Keratinocyte (primary cell): ENCODE results near the gene TSTD1. TPM values are rescaled to one million over a fixed set of nuclear protein-coding genes. Genes with fewer than 3 reads are reported as not detected.
"Not testable (repeated sequence)": the region's sequence is repeated elsewhere in the genome, so short reads cannot be mapped to it uniquely, and the experiment has no call there.

Experiments
- DNase-seq: peaks from one replicate; pipeline ENCODE4 v3.0.0-alpha.2; 2011; ENCODE audit warnings: low read depth, missing footprints, low spot score
- FAIRE-seq: peaks from 2 replicates; lab custom pipeline; 2011; peaks lifted over from hg19 to GRCh38; lab: Jason Lieb, UNC
- H2AFZ ChIP-seq: 2 replicates; pipeline ENCODE4 v1.6.0; 2012; ENCODE audit warnings: low read length, control low read depth, inconsistent platforms; ENCODE audit not compliant: control insufficient read depth
- H3K27ac ChIP-seq: 2 replicates; pipeline ENCODE4 v1.5.1; 2011; ENCODE audit warnings: low read length; ENCODE audit not compliant: control insufficient read depth, insufficient read depth
- H3K27me3 ChIP-seq: 3 replicates; pipeline ENCODE4 v1.6.0; 2011; ENCODE audit warnings: low read length; ENCODE audit not compliant: control insufficient read depth, insufficient read depth; ENCODE audit errors: extremely low read depth
- H3K36me3 ChIP-seq, 2 experiments: 2 replicates in 1 of 2; 3 replicates in 1 of 2; pipeline ENCODE4 v1.5.1; 2011; ENCODE audit warnings: low read length in 2 of 2, mild to moderate bottlenecking in 1 of 2; ENCODE audit not compliant: control insufficient read depth in 2 of 2, insufficient read depth in 2 of 2; ENCODE audit errors: extremely low read depth in 1 of 2
- H3K4me1 ChIP-seq: 3 replicates; pipeline ENCODE4 v1.5.1; 2011; ENCODE audit warnings: low read length; ENCODE audit not compliant: control insufficient read depth, insufficient read depth; ENCODE audit errors: extremely low read depth
- H3K4me2 ChIP-seq: 3 replicates; pipeline ENCODE4 v1.6.0; 2011; ENCODE audit warnings: low read depth, low read length; ENCODE audit not compliant: control insufficient read depth, insufficient read depth; ENCODE audit errors: extremely low read depth
- H3K4me3 ChIP-seq, 3 experiments: fragments of 200-600 bp in 1 of 3; sonication (generic) in 1 of 3; 2 replicates in 2 of 3; 3 replicates in 1 of 3; pipeline ENCODE4 v1.5.1; 2011 to 2016; ENCODE audit warnings: low read length in 3 of 3, mild to moderate bottlenecking in 3 of 3, control low read depth in 2 of 3, inconsistent platforms in 1 of 3, low read depth in 1 of 3, mixed read lengths in 1 of 3, mixed run types in 1 of 3, moderate library complexity in 1 of 3; ENCODE audit not compliant: control insufficient read depth in 2 of 3, insufficient read depth in 2 of 3; ENCODE audit errors: extremely low read depth in 1 of 3
- H3K79me2 ChIP-seq: 2 replicates; pipeline ENCODE4 v1.6.0; 2012; ENCODE audit warnings: low read length; ENCODE audit not compliant: control insufficient read depth, insufficient read depth
- H3K9ac ChIP-seq: 3 replicates; pipeline ENCODE4 v1.6.0; 2011; ENCODE audit warnings: low read length; ENCODE audit not compliant: control insufficient read depth, insufficient read depth; ENCODE audit errors: extremely low read depth
- H3K9me1 ChIP-seq: 3 replicates; pipeline ENCODE4 v1.6.0; 2011; ENCODE audit warnings: low read length; ENCODE audit not compliant: control insufficient read depth, insufficient read depth; ENCODE audit errors: extremely low read depth
- H3K9me3 ChIP-seq: 2 replicates; pipeline ENCODE4 v1.5.1; 2012; ENCODE audit warnings: low read depth, low read length; ENCODE audit not compliant: control insufficient read depth
- H4K20me1 ChIP-seq: 3 replicates; pipeline ENCODE4 v1.6.0; 2011; ENCODE audit warnings: low read length; ENCODE audit not compliant: control insufficient read depth, insufficient read depth; ENCODE audit errors: extremely low read depth
- EZH2 ChIP-seq: IDR thresholded peaks from one replicate; pipeline ENCODE4 v1.6.1; 2012; ENCODE audit warnings: inconsistent platforms, mild to moderate bottlenecking, low read length, moderate library complexity
- dilution Hi-C: fragments of 300-500 bp; cut with MboI; formaldehyde crosslinking; loops from one replicate; pipeline ENCODE4 v1.7.0; 2020; ENCODE audit warnings: low sequenced_read_pairs; ENCODE audit not compliant: extremely low pct_ligation_motif_present
- polyA plus RNA-seq, 5 experiments: library from polyadenylated mRNA; depleted of rRNA in 3 of 5; stranded (reverse) in 3 of 5; stranded (forward) in 1 of 5; unstranded in 1 of 5; fragments of >200 nt; gene quantifications; 1 replicate in 1 of 5; 2 replicates in 3 of 5; 3 replicates in 1 of 5; pipeline versions ENCODE4 v1.2.1 to v1.2.3, GENCODE V29; 2011 to 2012; ENCODE audit warnings: missing spikeins in 2 of 5, low read depth in 1 of 5, low replicate concordance in 1 of 5
- TF ChIP-seq, protein P1 (sequence below), 3 experiments: IDR thresholded peaks in 1 of 3; conservative IDR thresholded peaks in 1 of 3; optimal IDR thresholded peaks in 1 of 3; 2 replicates in 2 of 3; 3 replicates in 1 of 3; pipeline versions ENCODE3 to v1.5.1; 2011; ENCODE audit warnings: low read length in 3 of 3, mild to moderate bottlenecking in 3 of 3, moderate library complexity in 2 of 3, control low read depth in 1 of 3, inconsistent platforms in 1 of 3; ENCODE audit not compliant: insufficient read depth in 2 of 3; ENCODE audit errors: extremely low read depth in 1 of 3

TSTD1 gene
- polyA plus RNA-seq, 1 donor (not counting 4 experiments of a cell fraction or from before 2014, with no cell fraction given), result 106 TPM

DNA sequence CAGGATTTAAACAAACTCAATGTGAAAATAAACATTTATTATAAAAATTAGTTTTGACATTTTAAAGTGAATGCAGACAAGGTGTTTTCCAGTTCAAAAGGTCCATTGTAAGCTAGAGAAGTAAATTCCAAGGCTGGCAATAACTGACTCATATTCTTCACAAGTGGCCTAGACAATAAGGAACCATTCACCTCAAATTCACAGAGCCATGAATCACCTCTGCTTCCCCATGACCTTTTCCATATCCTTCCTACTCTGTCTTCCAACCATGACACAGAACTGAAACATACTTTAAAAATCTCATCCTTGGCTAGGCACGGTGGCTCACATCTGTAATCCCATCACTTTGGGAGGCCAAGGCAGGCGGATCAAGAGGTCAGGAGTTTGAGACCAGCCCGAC lies 42.6 kb downstream of the TSTD1 start:
- no peak overlapping the region for H3K4me3 ChIP-seq
- peak; percentile 71 for DNase-seq
- H3K79me2 ChIP-seq, result peaks cover 1% of the 10 kb centered on the region
- H3K9ac ChIP-seq, result peak overlapping the region; percentile 47
- H2AFZ ChIP-seq, result no peak overlapping the region
- peaks cover 28 to 30% of the 10 kb centered on the region in 2 experiments for H3K36me3 ChIP-seq
- peak overlapping the region; percentile 93 for H3K27ac ChIP-seq
- H3K27me3 ChIP-seq, result no peaks in the 10 kb centered on the region
- H3K9me3 ChIP-seq, result no peaks in the 10 kb centered on the region
- FAIRE-seq, result peak; percentile 91
- no peaks in the 10 kb centered on the region for H4K20me1 ChIP-seq
- no peak for TF ChIP-seq EZH2
- TF ChIP-seq, protein P1, sequence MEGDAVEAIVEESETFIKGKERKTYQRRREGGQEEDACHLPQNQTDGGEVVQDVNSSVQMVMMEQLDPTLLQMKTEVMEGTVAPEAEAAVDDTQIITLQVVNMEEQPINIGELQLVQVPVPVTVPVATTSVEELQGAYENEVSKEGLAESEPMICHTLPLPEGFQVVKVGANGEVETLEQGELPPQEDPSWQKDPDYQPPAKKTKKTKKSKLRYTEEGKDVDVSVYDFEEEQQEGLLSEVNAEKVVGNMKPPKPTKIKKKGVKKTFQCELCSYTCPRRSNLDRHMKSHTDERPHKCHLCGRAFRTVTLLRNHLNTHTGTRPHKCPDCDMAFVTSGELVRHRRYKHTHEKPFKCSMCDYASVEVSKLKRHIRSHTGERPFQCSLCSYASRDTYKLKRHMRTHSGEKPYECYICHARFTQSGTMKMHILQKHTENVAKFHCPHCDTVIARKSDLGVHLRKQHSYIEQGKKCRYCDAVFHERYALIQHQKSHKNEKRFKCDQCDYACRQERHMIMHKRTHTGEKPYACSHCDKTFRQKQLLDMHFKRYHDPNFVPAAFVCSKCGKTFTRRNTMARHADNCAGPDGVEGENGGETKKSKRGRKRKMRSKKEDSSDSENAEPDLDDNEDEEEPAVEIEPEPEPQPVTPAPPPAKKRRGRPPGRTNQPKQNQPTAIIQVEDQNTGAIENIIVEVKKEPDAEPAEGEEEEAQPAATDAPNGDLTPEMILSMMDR (optimal IDR thresholded peaks at IDR 0.05 in 1 of 3, IDR thresholded peaks at IDR 0.05 in 1 of 3, conservative IDR thresholded peaks at IDR 0.05 in 1 of 3; ENCODE audit: extremely low read depth in 1 of 3, insufficient read depth in 2 of 3, low read length in 3 of 3), result no peak
- peaks cover 29% of the 10 kb centered on the region for H3K4me1 ChIP-seq
- peak overlapping the region; percentile 48 for H3K4me2 ChIP-seq
- dilution Hi-C loops, result no loop called here
- no peaks in the 10 kb centered on the region for H3K9me1 ChIP-seq

DNA sequence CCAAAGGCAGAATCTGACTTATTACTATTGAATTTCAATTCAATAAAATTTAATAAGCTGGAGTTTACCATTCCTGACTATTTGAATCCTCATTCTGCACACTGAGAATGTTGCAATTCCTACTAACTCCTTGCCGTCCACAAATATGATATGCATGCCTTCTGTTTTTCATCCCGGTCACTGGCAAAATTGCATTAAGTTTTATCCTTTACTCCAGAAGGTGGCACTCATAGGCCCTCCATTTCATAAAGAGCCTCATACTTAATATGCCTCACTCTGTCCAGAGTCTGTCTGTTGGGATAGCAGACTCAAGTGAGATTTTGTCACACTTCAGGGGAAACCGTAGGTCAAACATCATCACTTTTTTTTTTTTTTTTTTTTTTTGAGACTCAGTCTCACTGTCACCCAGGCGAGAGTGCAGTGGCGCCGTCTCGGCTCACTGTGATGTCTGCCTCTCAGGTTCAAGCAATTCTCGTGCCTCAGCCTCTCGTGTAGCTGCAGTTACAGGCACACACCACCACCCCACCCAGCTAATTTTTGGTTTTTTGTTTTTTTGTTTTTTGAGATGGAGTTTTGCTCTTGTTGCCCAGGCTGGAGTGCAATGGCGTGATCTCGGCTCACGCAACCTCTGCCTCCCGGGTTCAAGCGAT lies 45.1 kb downstream of the TSTD1 start:
- TF ChIP-seq EZH2, result no peak
- TF ChIP-seq, protein P1 (optimal IDR thresholded peaks at IDR 0.05 in 1 of 3, IDR thresholded peaks at IDR 0.05 in 1 of 3, conservative IDR thresholded peaks at IDR 0.05 in 1 of 3; ENCODE audit: extremely low read depth in 1 of 3, insufficient read depth in 2 of 3, low read length in 3 of 3), result peak in 2 of 3 experiments; percentile 5 to 35
- Histone ChIP-seq H4K20me1 (no peaks in the 10 kb centered on the region), H3K4me1 (peaks cover 32% of the 10 kb centered on the region), H3K4me3 (no peak overlapping the region), H3K27ac (no peak overlapping the region), H3K4me2 (no peak overlapping the region), H3K9me3 (no peaks in the 10 kb centered on the region), H3K27me3 (no peaks in the 10 kb centered on the region), H3K9ac (no peak overlapping the region), H2AFZ (no peak overlapping the region), H3K79me2 (no peaks in the 10 kb centered on the region), H3K36me3 (peaks cover 11 to 13% of the 10 kb centered on the region in 2 experiments), H3K9me1 (no peaks in the 10 kb centered on the region)
- DNase-seq (no peak), FAIRE-seq (no peak)
- dilution Hi-C loops, result no loop called here

- H3K27me3 ChIP-seq, H3K79me2 ChIP-seq, DNase-seq, dilution Hi-C loops, H3K27ac ChIP-seq, H2AFZ ChIP-seq, FAIRE-seq, H3K4me3 ChIP-seq, H3K36me3 ChIP-seq, H3K9me3 ChIP-seq, H3K9me1 ChIP-seq, H4K20me1 ChIP-seq, H3K9ac ChIP-seq, H3K4me2 ChIP-seq: not testable (repeated sequence)
- peaks cover 25% of the 10 kb centered on the region for H3K4me1 ChIP-seq
These were observed 46.7 kb downstream of the TSTD1 start for GRCh38 chr1:160992036-160992435.
